OCI-LY1 (cell line): Measurements from ENCODE around the gene STK38L.

Source experiments
- H2AFZ ChIP-seq: fragments of 200-600 bp; sonication (generic), shearing (Covaris generic); 2 replicates; pipeline ENCODE4 v1.6.0; 2014; ENCODE audit warnings: antibody characterized with exemption, mild to moderate bottlenecking, low read length
- H3F3A ChIP-seq: fragments of 200-600 bp; sonication (generic), shearing (Covaris generic); 2 replicates; pipeline ENCODE4 v1.6.0; 2014; ENCODE audit warnings: mild to moderate bottlenecking, antibody characterized with exemption, low read length, moderate library complexity; ENCODE audit not compliant: insufficient read depth
- H3K27ac ChIP-seq: fragments of 200-600 bp; sonication (generic); 2 replicates; pipeline ENCODE4 v1.5.1; 2014; ENCODE audit warnings: low read length, mixed run types, mild to moderate bottlenecking, low read depth; ENCODE audit not compliant: poor library complexity, severe bottlenecking
- H3K27me3 ChIP-seq: fragments of 200-600 bp; sonication (generic); 2 replicates; pipeline ENCODE4 v1.6.0; 2014; ENCODE audit warnings: antibody characterized with exemption, mild to moderate bottlenecking, low read length, moderate library complexity; ENCODE audit not compliant: insufficient read depth
- H3K36me3 ChIP-seq: fragments of 200-600 bp; sonication (generic); 2 replicates; pipeline ENCODE4 v1.6.1; 2014; ENCODE audit warnings: mild to moderate bottlenecking, antibody characterized with exemption, low read length, moderate library complexity, mixed read lengths; ENCODE audit not compliant: insufficient read depth
- H3K4me1 ChIP-seq: fragments of 200-600 bp; sonication (generic); 2 replicates; pipeline ENCODE4 v1.5.1; 2014; ENCODE audit warnings: mild to moderate bottlenecking, low read length, moderate library complexity; ENCODE audit not compliant: insufficient read depth, severe bottlenecking
- H3K4me2 ChIP-seq: fragments of 200-600 bp; sonication (generic), shearing (Covaris generic); 2 replicates; pipeline ENCODE4 v1.6.1; 2014; ENCODE audit warnings: low read length
- H3K4me3 ChIP-seq: fragments of 200-600 bp; sonication (generic); 2 replicates; pipeline ENCODE4 v1.5.1; 2014; ENCODE audit warnings: low read length, low read depth, mild to moderate bottlenecking, mixed read lengths; ENCODE audit not compliant: poor library complexity, severe bottlenecking
- H3K79me2 ChIP-seq: fragments of 200-600 bp; shearing (Covaris generic); 2 replicates; pipeline ENCODE4 v1.6.1; 2016; ENCODE audit warnings: mixed run types, low read length, mixed read lengths; ENCODE audit not compliant: insufficient read depth
- H3K9ac ChIP-seq: fragments of 200-600 bp; sonication (generic), shearing (Covaris generic); 2 replicates; pipeline ENCODE4 v1.6.1; 2014; ENCODE audit warnings: mild to moderate bottlenecking, low read length, mixed read lengths
- H3K9me2 ChIP-seq: fragments of 200-600 bp; sonication (generic), shearing (Covaris generic); 2 replicates; pipeline ENCODE4 v1.6.1; 2014; ENCODE audit warnings: low read depth, mild to moderate bottlenecking, low read length, mixed read lengths
- H3K9me3 ChIP-seq: fragments of 200-600 bp; shearing (Covaris generic); 2 replicates; pipeline ENCODE4 v1.6.1; 2014; ENCODE audit warnings: low read length, mixed read lengths
- H4K20me1 ChIP-seq: fragments of 200-600 bp; sonication (generic), shearing (Covaris generic); 2 replicates; pipeline ENCODE4 v1.6.0; 2016; ENCODE audit warnings: mild to moderate bottlenecking, low read length; ENCODE audit not compliant: insufficient read depth
- CTCF ChIP-seq: fragments of 200-600 bp; sonication (generic), shearing (Covaris generic); IDR thresholded peaks from 2 replicates; pipeline ENCODE4 v1.5.1; 2017; ENCODE audit warnings: mild to moderate bottlenecking, antibody characterized with exemption, low read length, moderate library complexity, mixed read lengths
- EZH2 ChIP-seq: fragments of 200-600 bp; sonication (generic), shearing (Covaris generic); IDR thresholded peaks from 2 replicates; pipeline ENCODE4 v1.8.0; 2017; ENCODE audit warnings: borderline replicate concordance, mixed run types, mild to moderate bottlenecking, antibody characterized with exemption, low read length, moderate library complexity, mixed read lengths

STK38L gene

GRCh38 chr12:27282754-27283153, 38.7 kb downstream of the STK38L start:
- Histone ChIP-seq H3K79me2 (no peaks in the 10 kb centered on the region), H3K9me3 (no peaks in the 10 kb centered on the region)

GRCh38 chr12:27284021-27284420, 39.9 kb downstream of the STK38L start:
- Histone ChIP-seq H3K79me2 (no peaks in the 10 kb centered on the region), H3K36me3 (no peaks in the 10 kb centered on the region), H3K4me2 (no peak overlapping the region), H3K9ac (no peak overlapping the region), H3K4me3 (no peak overlapping the region), H4K20me1 (no peaks in the 10 kb centered on the region), H3K27me3 (no peaks in the 10 kb centered on the region), H3K27ac (no peak overlapping the region), H3K4me1 (no peaks in the 10 kb centered on the region), H3F3A (no peaks in the 10 kb centered on the region), H3K9me3 (no peaks in the 10 kb centered on the region), H2AFZ (no peak overlapping the region), H3K9me2 (no peaks in the 10 kb centered on the region)
- TF ChIP-seq CTCF (no peak), EZH2 (no peak)

More at GRCh38 chr12:27282754-27283153, 38.7 kb downstream of the STK38L start:
- no peaks in the 10 kb centered on the region for H3K27me3 ChIP-seq
- H3K36me3 ChIP-seq: no peaks in the 10 kb centered on the region
- no peak overlapping the region for H3K4me2 ChIP-seq
- no peaks in the 10 kb centered on the region for H3K9me2 ChIP-seq
- no peaks in the 10 kb centered on the region for H3F3A ChIP-seq
- H2AFZ ChIP-seq: no peak overlapping the region
- H3K9ac ChIP-seq: no peak overlapping the region
- no peaks in the 10 kb centered on the region for H3K4me1 ChIP-seq
- H3K27ac ChIP-seq: no peak overlapping the region
- no peak overlapping the region for H3K4me3 ChIP-seq
- no peaks in the 10 kb centered on the region for H4K20me1 ChIP-seq
- no peak for TF ChIP-seq EZH2
- TF ChIP-seq CTCF: no peak

- H3K36me3 ChIP-seq: no peaks in the 10 kb centered on the region
- H3K9ac ChIP-seq: no peak overlapping the region
- TF ChIP-seq CTCF (no peak), EZH2 (no peak)
- no peak overlapping the region for H3K4me3 ChIP-seq
- H3K9me2 ChIP-seq: no peaks in the 10 kb centered on the region
- H3K4me1 ChIP-seq: no peaks in the 10 kb centered on the region
- no peaks in the 10 kb centered on the region for H3F3A ChIP-seq
- H4K20me1 ChIP-seq: no peaks in the 10 kb centered on the region
- H3K79me2 ChIP-seq: no peaks in the 10 kb centered on the region
- no peak overlapping the region for H3K27ac ChIP-seq
- no peak overlapping the region for H3K4me2 ChIP-seq
- no peak overlapping the region for H2AFZ ChIP-seq
- no peaks in the 10 kb centered on the region for H3K27me3 ChIP-seq
- H3K9me3 ChIP-seq: no peaks in the 10 kb centered on the region
Observed at GRCh38 chr12:27284751-27285150, 40.7 kb downstream of the STK38L start.
